HCT116 (cell line): Measurements from ENCODE around the gene ZCCHC2. TPM values are rescaled to one million over a fixed set of nuclear protein-coding genes. Genes with fewer than 3 reads are reported as not detected.

Experiments
- ATAC-seq: fragments of 200-7000 bp; cut with Tn5 transposase; 2 replicates; pipeline ENCODE4 v1.9.1; 2020; ENCODE audit warnings: mild to moderate bottlenecking, moderate library complexity
- BruUV-seq: library from RNA; stranded (reverse); fragments of 400-500 nt; replicated peaks from 2 replicates; lab custom pipeline; 2021; lab: Mats Ljungman, UMichigan
- CTCF ChIA-PET: fragments of 300-600 bp; sonication (Branson Sonifier 250); formaldehyde crosslinking; loops from one replicate; lab custom pipeline; 2021; ENCODE audit warnings: antibody characterized with exemption; lab: Charles Lee
- POLR2A ChIA-PET: fragments of 300-600, 350-600 bp; sonication (Branson Sonifier 250); formaldehyde crosslinking; loops from one replicate; lab custom pipeline; 2021; ENCODE audit warnings: antibody characterized with exemption; lab: Charles Lee
- RAD21 ChIA-PET, 2 experiments: fragments of 300-600 bp; sonication (Branson Sonifier 250); formaldehyde crosslinking; loops; one replicate each; lab custom pipeline; 2023; ENCODE audit warnings: low total read pairs in 2 of 2; ENCODE audit not compliant: uncharacterized antibody in 2 of 2, unreplicated experiment in 2 of 2, low non-redundant PET in 1 of 2; lab: Charles Lee
- DNase-seq: peaks from one replicate; pipeline ENCODE4 v3.0.0-alpha.2; 2010; ENCODE audit warnings: low read depth, low spot score
- H2AFZ ChIP-seq: fragments of 200-600 bp; shearing (Covaris generic), sonication (generic); 2 replicates; pipeline ENCODE4 v1.6.1; 2017; ENCODE audit warnings: low read depth, mixed run types, mixed read lengths, antibody characterized with exemption, low read length; ENCODE audit not compliant: poor library complexity, severe bottlenecking
- H3K27ac ChIP-seq: 2 replicates; pipeline ENCODE4 v1.5.1; 2012; ENCODE audit warnings: low read depth, low read length
- H3K27me3 ChIP-seq: fragments of 200-600 bp; sonication (generic); 2 replicates; pipeline ENCODE4 v1.6.1; 2016; ENCODE audit warnings: mixed run types, low read length, mixed read lengths; ENCODE audit not compliant: insufficient read depth
- H3K36me3 ChIP-seq, 2 experiments: fragments of 200-500 bp in 1 of 2; fragments of 200-600 bp in 1 of 2; sonication (Bioruptor generic) in 1 of 2; sonication (generic) in 1 of 2; 2 replicates each; pipeline versions ENCODE4 v1.5.1 to v1.6.1; 2014 to 2016; ENCODE audit warnings: low read length in 2 of 2, inconsistent platforms in 1 of 2, mixed read lengths in 1 of 2, mixed run types in 1 of 2; ENCODE audit not compliant: insufficient read depth in 2 of 2, control insufficient read depth in 1 of 2
- H3K4me1 ChIP-seq, 2 experiments: fragments of 200-600 bp in 1 of 2; sonication (generic) in 1 of 2; 2 replicates each; pipeline versions ENCODE4 v1.5.1 to v1.6.1; 2012 to 2017; ENCODE audit warnings: low read length in 2 of 2, inconsistent platforms in 1 of 2, mild to moderate bottlenecking in 1 of 2, mixed read lengths in 1 of 2, mixed run types in 1 of 2, moderate library complexity in 1 of 2; ENCODE audit not compliant: insufficient read depth in 2 of 2, control insufficient read depth in 1 of 2
- H3K4me2 ChIP-seq: fragments of 200-600 bp; sonication (generic); 2 replicates; pipeline ENCODE4 v1.6.1; 2017; ENCODE audit warnings: mixed run types, low read length, mixed read lengths
- H3K4me3 ChIP-seq, 2 experiments: fragments of 200-600 bp in 1 of 2; sonication (generic) in 1 of 2; replicated peaks in 1 of 2; 2 replicates each; pipeline ENCODE4 v1.5.1; 2011 to 2016; ENCODE audit warnings: low read length in 2 of 2, control low read depth in 1 of 2, low read depth in 1 of 2, mild to moderate bottlenecking in 1 of 2, mixed read lengths in 1 of 2, mixed run types in 1 of 2
- H3K79me2 ChIP-seq: fragments of 200-600 bp; sonication (generic); 2 replicates; pipeline ENCODE4 v1.6.1; 2017; ENCODE audit warnings: mild to moderate bottlenecking, mixed run types, low read length, moderate library complexity, mixed read lengths; ENCODE audit not compliant: insufficient read depth
- H3K9ac ChIP-seq: fragments of 200-600 bp; sonication (generic); 2 replicates; pipeline ENCODE4 v1.6.1; 2016; ENCODE audit warnings: low read length, mixed read lengths
- H3K9me2 ChIP-seq: fragments of 200-600 bp; sonication (generic), shearing (Covaris generic); 2 replicates; pipeline ENCODE4 v1.6.1; 2017; ENCODE audit warnings: mixed run types, mild to moderate bottlenecking, moderate library complexity; ENCODE audit not compliant: insufficient read depth
- H3K9me3 ChIP-seq, 2 experiments: fragments of 200-500 bp in 1 of 2; fragments of 200-600 bp in 1 of 2; sonication (Bioruptor generic) in 1 of 2; sonication (generic) in 1 of 2; 2 replicates each; pipeline ENCODE4 v1.6.1; 2014 to 2017; ENCODE audit warnings: low read length in 2 of 2, mixed read lengths in 2 of 2, inconsistent platforms in 1 of 2, low read depth in 1 of 2, mild to moderate bottlenecking in 1 of 2, mixed run types in 1 of 2, moderate library complexity in 1 of 2; ENCODE audit not compliant: control insufficient read depth in 1 of 2, insufficient read depth in 1 of 2
- H4K20me1 ChIP-seq: fragments of 200-600 bp; sonication (generic), shearing (Covaris generic); 2 replicates; pipeline ENCODE4 v1.6.1; 2017; ENCODE audit warnings: mixed run types, mild to moderate bottlenecking, moderate library complexity; ENCODE audit not compliant: insufficient read depth
- ATF3 ChIP-seq: IDR thresholded peaks from 2 replicates; pipeline ENCODE4 v1.6.1; 2012
- CEBPB ChIP-seq: IDR thresholded peaks from 2 replicates; pipeline ENCODE4 v1.6.1; 2012; ENCODE audit warnings: low read depth
- CTCF ChIP-seq, 3 experiments: fragments of 200-600 bp in 1 of 3; sonication (generic) in 1 of 3; IDR thresholded peaks in 2 of 3; conservative IDR thresholded peaks in 1 of 3; 2 replicates each; pipeline ENCODE4 v1.5.1; 2012 to 2017; ENCODE audit warnings: low read depth in 2 of 3, low read length in 2 of 3, antibody characterized with exemption in 1 of 3, borderline replicate concordance in 1 of 3, control low read depth in 1 of 3, mild to moderate bottlenecking in 1 of 3, mixed read lengths in 1 of 3, mixed run types in 1 of 3, moderate library complexity in 1 of 3; ENCODE audit not compliant: insufficient read depth in 1 of 3
- EGR1 ChIP-seq: IDR thresholded peaks from 2 replicates; pipeline ENCODE4 v1.6.1; 2012; ENCODE audit warnings: low read depth
- EZH2 ChIP-seq: fragments of 200-600 bp; sonication (generic); IDR thresholded peaks from 2 replicates; pipeline ENCODE4 v1.6.1; 2017; ENCODE audit warnings: antibody characterized with exemption, mixed run types
- EZH2phosphoT487 ChIP-seq: fragments of 200-600 bp; IDR thresholded peaks from 2 replicates; pipeline ENCODE4 v1.6.1; 2018; ENCODE audit warnings: antibody characterized with exemption, borderline replicate concordance
- JUND ChIP-seq: IDR thresholded peaks from 2 replicates; pipeline ENCODE4 v1.6.1; 2012
- POLR2AphosphoS5 ChIP-seq: IDR thresholded peaks from 2 replicates; pipeline ENCODE4 v1.6.1; 2011; ENCODE audit warnings: mild to moderate bottlenecking, low read depth, low read length, moderate library complexity
- RAD21 ChIP-seq: IDR thresholded peaks from 2 replicates; pipeline ENCODE4 v1.6.1; 2012; ENCODE audit warnings: low read depth, mild to moderate bottlenecking
- REST ChIP-seq: IDR thresholded peaks from 2 replicates; pipeline ENCODE4 v1.6.1; 2012; ENCODE audit warnings: low read depth
- SP1 ChIP-seq: IDR thresholded peaks from 2 replicates; pipeline ENCODE4 v1.6.1; 2012; ENCODE audit warnings: low read depth
- SRF ChIP-seq: IDR thresholded peaks from 2 replicates; pipeline ENCODE4 v1.6.1; 2012; ENCODE audit warnings: low read depth
- YY1 ChIP-seq: IDR thresholded peaks from 2 replicates; pipeline ENCODE4 v1.6.1; 2011; ENCODE audit warnings: low read length, low read depth, moderate library complexity, mild to moderate bottlenecking; ENCODE audit not compliant: insufficient replicate concordance; ENCODE audit errors: extremely low read depth
- ZFX ChIP-seq: fragments of 450-650 bp; IDR thresholded peaks from 2 replicates; pipeline ENCODE4 v1.6.1; 2017
- ZNF274 ChIP-seq: fragments of 200-500 bp; sonication (Bioruptor generic); IDR thresholded peaks from 2 replicates; pipeline ENCODE4 v1.6.1; 2014; ENCODE audit warnings: mild to moderate bottlenecking, low read depth, low read length, inconsistent platforms
- intact Hi-C: fragments of 100-400 bp; cut with micrococcal nuclease; formaldehyde crosslinking; loops from 2 replicates; pipeline ENCODE4 v1.10.0; 2022
- total RNA-seq: library from RNA; stranded (reverse); gene quantifications from one replicate; pipeline ENCODE4 v1.2.1, GENCODE V29; 2021; ENCODE audit not compliant: unreplicated experiment

Gene ZCCHC2
- total RNA-seq, 1 experiment from 2014 or later = 17.7 TPM

GRCh38 chr18:62610351-62610700 is 87.5 kb downstream of the ZCCHC2 start:
- no peaks in the 10 kb centered on the region for H4K20me1 ChIP-seq
- no peak for TF ChIP-seq REST
- TF ChIP-seq EGR1 = no peak
- no peaks in the 10 kb centered on the region for H3K9me3 ChIP-seq
- H3K4me3 ChIP-seq = no peak overlapping the region
- BruUV-seq = no TSS peak
- no peak overlapping the region for H2AFZ ChIP-seq
- POLR2A ChIA-PET = no interaction called here
- CTCF ChIA-PET = no interaction called here
- H3K36me3 ChIP-seq = no peaks in the 10 kb centered on the region
- H3K9me2 ChIP-seq = no peaks in the 10 kb centered on the region
- H3K27me3 ChIP-seq = no peaks in the 10 kb centered on the region
- ATAC-seq (no peak), DNase-seq (no peak)
- H3K4me1 ChIP-seq = no peaks in the 10 kb centered on the region
- RAD21 ChIA-PET = no interaction called here
- H3K79me2 ChIP-seq = no peaks in the 10 kb centered on the region
- H3K4me2 ChIP-seq = no peak overlapping the region
- intact Hi-C loops = no loop called here
- H3K9ac ChIP-seq = no peak overlapping the region
- H3K27ac ChIP-seq = no peak overlapping the region

- Histone ChIP-seq H3K4me3 (no peak overlapping the region), H3K9me3 (no peaks in the 10 kb centered on the region), H3K4me1 (no peaks in the 10 kb centered on the region), H4K20me1 (no peaks in the 10 kb centered on the region), H3K36me3 (no peaks in the 10 kb centered on the region), H3K4me2 (no peak overlapping the region), H3K27me3 (no peaks in the 10 kb centered on the region), H3K79me2 (no peaks in the 10 kb centered on the region), H3K9ac (no peak overlapping the region), H2AFZ (no peak overlapping the region), H3K9me2 (no peaks in the 10 kb centered on the region), H3K27ac (no peak overlapping the region)
- ChIA-PET POLR2A (no interaction called here), RAD21 (no interaction called here), CTCF (no interaction called here)
- no peak for DNase-seq
- no TSS peak for BruUV-seq
- no peak for TF ChIP-seq ATF3
- no peak for TF ChIP-seq YY1
- TF ChIP-seq ZFX = no peak
- TF ChIP-seq CTCF (IDR thresholded peaks at IDR 0.05 in 2 of 3, conservative IDR thresholded peaks at IDR 0.05 in 1 of 3; ENCODE audit: borderline replicate concordance in 1 of 3, insufficient read depth in 1 of 3, low read depth in 2 of 3, low read length in 2 of 3) = no peak
- TF ChIP-seq SP1 = no peak
- TF ChIP-seq EZH2 = no peak
- no peak for TF ChIP-seq CEBPB
- TF ChIP-seq POLR2AphosphoS5 = no peak
- no peak for TF ChIP-seq SRF
- TF ChIP-seq ZNF274 = no peak
- no peak for TF ChIP-seq JUND
- TF ChIP-seq RAD21 = no peak
- TF ChIP-seq EZH2phosphoT487 = no peak
- intact Hi-C loops = no loop called here
- no peak for ATAC-seq
These were observed 88.0 kb downstream of the ZCCHC2 start for GRCh38 chr18:62610701-62611411.
